ENCODE results near the gene STX10. TPM values are rescaled to one million over a fixed set of nuclear protein-coding genes. Genes with fewer than 3 reads are reported as not detected.

STX10 gene
- total RNA-seq, 6 experiments from 2014 or later, result 18.2 to 41.5 (median 23.4) TPM

DNA sequence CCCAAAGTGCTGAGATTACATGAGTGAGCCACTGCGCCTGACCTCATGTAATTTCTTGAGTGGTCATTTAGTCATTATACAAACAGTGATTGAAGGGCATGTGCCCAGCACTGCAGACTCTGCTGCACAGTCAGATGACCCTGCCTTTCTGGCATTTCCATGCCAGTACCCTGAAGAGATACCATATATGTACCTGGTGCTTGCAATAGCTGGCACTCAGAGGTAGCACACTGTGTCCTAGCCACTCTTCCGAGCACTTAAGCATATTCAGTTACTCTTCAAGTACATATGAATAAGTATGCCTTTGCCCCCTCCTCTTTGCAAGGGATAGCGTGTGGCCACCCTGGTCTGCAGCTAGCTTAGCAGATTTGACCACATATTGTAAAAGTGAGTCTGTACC lies 15.5 kb downstream of the STX10 start:
- H3K4me3 ChIP-seq, result no peak overlapping the region
- no peaks in the 10 kb centered on the region for H3K4me1 ChIP-seq
- no peak for TF ChIP-seq POLR2A (IDR thresholded peaks at IDR 0.05)
- H3K9me3 ChIP-seq, result no peaks in the 10 kb centered on the region
- intact Hi-C loops (cut with DNase I), result no loop called here
- H3K27me3 ChIP-seq, result no peaks in the 10 kb centered on the region
- peaks cover 0 to 22% (median 5%) of the 10 kb centered on the region in 4 donors for H3K36me3 ChIP-seq
- 100% methylated on average over 3 of the region's 3 CpGs for WGBS (ENCODE audit: insufficient coverage, low coverage, low lambda C conversion rate, missing lambda C conversion rate)
- no peak for DNase-seq
- ATAC-seq, result no peak
- H3K27ac ChIP-seq, result no peak overlapping the region

- intact Hi-C loops (cut with DNase I), result no loop called here
- H3K4me1 ChIP-seq, result peaks cover 0 to 10% (median 4%) of the 10 kb centered on the region in 4 donors
- H3K27ac ChIP-seq, result no peak overlapping the region
- no peak for DNase-seq
- no peak overlapping the region for H3K4me3 ChIP-seq
- H3K9me3 ChIP-seq, result no peaks in the 10 kb centered on the region
- H3K36me3 ChIP-seq, result peaks cover 0 to 18% (median 4%) of the 10 kb centered on the region in 4 donors
- TF ChIP-seq POLR2A (IDR thresholded peaks at IDR 0.05), result no peak
- TF ChIP-seq, protein P1, sequence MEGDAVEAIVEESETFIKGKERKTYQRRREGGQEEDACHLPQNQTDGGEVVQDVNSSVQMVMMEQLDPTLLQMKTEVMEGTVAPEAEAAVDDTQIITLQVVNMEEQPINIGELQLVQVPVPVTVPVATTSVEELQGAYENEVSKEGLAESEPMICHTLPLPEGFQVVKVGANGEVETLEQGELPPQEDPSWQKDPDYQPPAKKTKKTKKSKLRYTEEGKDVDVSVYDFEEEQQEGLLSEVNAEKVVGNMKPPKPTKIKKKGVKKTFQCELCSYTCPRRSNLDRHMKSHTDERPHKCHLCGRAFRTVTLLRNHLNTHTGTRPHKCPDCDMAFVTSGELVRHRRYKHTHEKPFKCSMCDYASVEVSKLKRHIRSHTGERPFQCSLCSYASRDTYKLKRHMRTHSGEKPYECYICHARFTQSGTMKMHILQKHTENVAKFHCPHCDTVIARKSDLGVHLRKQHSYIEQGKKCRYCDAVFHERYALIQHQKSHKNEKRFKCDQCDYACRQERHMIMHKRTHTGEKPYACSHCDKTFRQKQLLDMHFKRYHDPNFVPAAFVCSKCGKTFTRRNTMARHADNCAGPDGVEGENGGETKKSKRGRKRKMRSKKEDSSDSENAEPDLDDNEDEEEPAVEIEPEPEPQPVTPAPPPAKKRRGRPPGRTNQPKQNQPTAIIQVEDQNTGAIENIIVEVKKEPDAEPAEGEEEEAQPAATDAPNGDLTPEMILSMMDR (IDR thresholded peaks at IDR 0.05), result no peak
- ATAC-seq, result no peak
- WGBS (ENCODE audit: insufficient coverage, low coverage, low lambda C conversion rate, missing lambda C conversion rate), result 75% methylated on average over 8 of the region's 12 CpGs
- no peaks in the 10 kb centered on the region for H3K27me3 ChIP-seq
Measured at GRCh38 chr19:13133241-13133870, 16.8 kb downstream of the STX10 start.

GRCh38 chr19:13132471-13133180 lies 17.5 kb downstream of the STX10 start:
- no peak for ATAC-seq
- Histone ChIP-seq H3K4me3 (no peak overlapping the region), H3K27me3 (no peaks in the 10 kb centered on the region), H3K36me3 (peaks cover 0 to 13% (median 2%) of the 10 kb centered on the region in 4 donors), H3K4me1 (peaks cover 0 to 16% (median 8%) of the 10 kb centered on the region in 4 donors), H3K9me3 (no peaks in the 10 kb centered on the region), H3K27ac (no peak overlapping the region)
- intact Hi-C loops (cut with DNase I), result no loop called here
- DNase-seq, result no peak
- no peak for TF ChIP-seq POLR2A (IDR thresholded peaks at IDR 0.05)
- TF ChIP-seq, protein P1 (IDR thresholded peaks at IDR 0.05), result no peak
- 66% methylated on average over 7 of the region's 8 CpGs for WGBS (ENCODE audit: insufficient coverage, low coverage, low lambda C conversion rate, missing lambda C conversion rate)

GRCh38 chr19:13130886-13131490 lies 19.2 kb downstream of the STX10 start:
- no peak overlapping the region for H3K27ac ChIP-seq
- TF ChIP-seq, protein P1 (IDR thresholded peaks at IDR 0.05), result no peak
- TF ChIP-seq POLR2A (IDR thresholded peaks at IDR 0.05), result no peak
- ATAC-seq (no peak), DNase-seq (no peak)
- peaks cover 0 to 17% (median 8%) of the 10 kb centered on the region in 4 donors for H3K4me1 ChIP-seq
- H3K4me3 ChIP-seq, result no peak overlapping the region
- H3K27me3 ChIP-seq, result no peaks in the 10 kb centered on the region
- intact Hi-C loops (cut with DNase I), result no loop called here
- H3K36me3 ChIP-seq, result peaks cover 0 to 2% (median 0%) of the 10 kb centered on the region in 4 donors
- no peaks in the 10 kb centered on the region for H3K9me3 ChIP-seq
- no CpG with 5 or more reads among the region's 3 CpGs for WGBS (ENCODE audit: insufficient coverage, low coverage, low lambda C conversion rate, missing lambda C conversion rate)

DNA sequence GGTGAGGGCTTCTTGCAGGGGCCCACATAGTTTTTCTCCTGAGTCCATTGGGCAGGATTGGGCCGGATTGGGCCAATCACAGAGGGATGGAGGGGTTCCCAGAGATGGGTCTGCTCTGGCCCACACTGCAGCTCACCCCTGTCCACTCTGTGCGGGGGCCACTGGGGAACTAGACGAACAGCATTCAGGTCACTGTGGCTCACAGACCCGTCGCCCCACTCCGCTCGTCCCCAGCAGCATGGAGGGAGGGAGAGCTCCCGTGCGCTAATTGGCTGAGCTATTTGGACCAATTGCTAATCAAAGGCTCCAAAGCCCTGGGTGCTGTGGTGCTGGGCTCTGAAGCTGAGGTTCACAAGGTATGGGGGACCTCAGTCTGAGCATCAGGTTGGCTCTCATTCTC lies 20.8 kb downstream of the STX10 start:
- intact Hi-C loops (cut with DNase I), result no loop called here
- ATAC-seq (no peak), DNase-seq (no peak)
- H3K27me3 ChIP-seq, result no peaks in the 10 kb centered on the region
- no peaks in the 10 kb centered on the region for H3K9me3 ChIP-seq
- no peaks in the 10 kb centered on the region for H3K36me3 ChIP-seq
- H3K4me3 ChIP-seq, result no peak overlapping the region
- H3K27ac ChIP-seq, result no peak overlapping the region
- TF ChIP-seq POLR2A (IDR thresholded peaks at IDR 0.05), result no peak
- TF ChIP-seq, protein P1 (IDR thresholded peaks at IDR 0.05), result no peak
- 100% methylated on average over 2 of the region's 9 CpGs for WGBS (ENCODE audit: insufficient coverage, low coverage, low lambda C conversion rate, missing lambda C conversion rate)
- H3K4me1 ChIP-seq, result peaks cover 0 to 17% (median 8%) of the 10 kb centered on the region in 4 donors
